GM23338 (cell line): Measurements from ENCODE around the gene LCNL1. TPM values are rescaled to one million over a fixed set of nuclear protein-coding genes. Genes with fewer than 3 reads are reported as not detected.

Experiments used
- ATAC-seq: fragments of 200-7000 bp; cut with Tn5 transposase; 3 replicates; pipeline ENCODE4 v1.9.1; 2020
- DNase-seq: peaks from one replicate; pipeline ENCODE4 v3.0.0-alpha.2; 2015; ENCODE audit warnings: low spot score
- H2AFZ ChIP-seq: fragments of 200-600 bp; sonication (generic); 2 replicates; pipeline ENCODE4 v1.8.0; 2016; ENCODE audit warnings: antibody characterized with exemption, mild to moderate bottlenecking, moderate library complexity
- H3F3A ChIP-seq: fragments of 200-600 bp; sonication (generic); replicated peaks from 2 replicates; pipeline ENCODE4 v1.8.0; 2017; ENCODE audit warnings: antibody characterized with exemption, mixed run types, low read depth
- H3K27ac ChIP-seq: fragments of 200-600 bp; sonication (generic); 2 replicates; pipeline ENCODE4 v1.6.1; 2016; ENCODE audit warnings: low read depth
- H3K27me3 ChIP-seq: fragments of 200-600 bp; sonication (generic); 2 replicates; pipeline ENCODE4 v1.8.0; 2016; ENCODE audit warnings: mild to moderate bottlenecking, mixed run types, moderate library complexity; ENCODE audit not compliant: insufficient read depth
- H3K36me3 ChIP-seq: fragments of 200-600 bp; sonication (generic); 2 replicates; pipeline ENCODE4 v1.8.0; 2016; ENCODE audit warnings: mild to moderate bottlenecking; ENCODE audit not compliant: insufficient read depth
- H3K4me1 ChIP-seq: fragments of 200-600 bp; sonication (generic); 2 replicates; pipeline ENCODE4 v1.8.0; 2016; ENCODE audit warnings: mild to moderate bottlenecking, moderate library complexity; ENCODE audit not compliant: insufficient read depth
- H3K4me2 ChIP-seq: fragments of 200-600 bp; sonication (generic); 2 replicates; pipeline ENCODE4 v1.7.1; 2017; ENCODE audit warnings: mixed run types
- H3K4me3 ChIP-seq: fragments of 200-600 bp; sonication (generic); 2 replicates; pipeline ENCODE4 v1.6.1; 2016; ENCODE audit warnings: mixed run types
- H3K79me2 ChIP-seq: fragments of 200-600 bp; sonication (generic); replicated peaks from 2 replicates; pipeline ENCODE4 v1.8.0; 2017; ENCODE audit warnings: mild to moderate bottlenecking; ENCODE audit not compliant: insufficient read depth
- H3K9me2 ChIP-seq: fragments of 200-600 bp; sonication (generic); 2 replicates; pipeline ENCODE4 v1.8.0; 2017; ENCODE audit not compliant: insufficient read depth
- H4K20me1 ChIP-seq: fragments of 200-600 bp; sonication (generic); replicated peaks from 2 replicates; pipeline ENCODE4 v1.8.0; 2017; ENCODE audit warnings: mild to moderate bottlenecking; ENCODE audit not compliant: insufficient read depth
- H3K27ac Mint-ChIP-seq: 2 replicates; pipeline ENCODE4 v1.8.0; 2020; ENCODE audit warnings: inconsistent platforms, mild to moderate bottlenecking, moderate library complexity, mixed read lengths
- H3K27me3 Mint-ChIP-seq: 3 replicates; pipeline ENCODE4 v1.8.0; 2022; ENCODE audit warnings: low read depth, mild to moderate bottlenecking, moderate library complexity, mixed read lengths, inconsistent platforms; ENCODE audit not compliant: insufficient read depth, poor library complexity
- H3K36me3 Mint-ChIP-seq: 3 replicates; pipeline ENCODE4 v1.8.0; 2021; ENCODE audit warnings: low read depth, mild to moderate bottlenecking, inconsistent platforms, moderate library complexity, mixed read lengths
- H3K4me1 Mint-ChIP-seq: 3 replicates; pipeline ENCODE4 v1.8.0; 2020; ENCODE audit warnings: mild to moderate bottlenecking, inconsistent platforms, mixed read lengths
- H3K4me3 Mint-ChIP-seq: 3 replicates; pipeline ENCODE4 v1.8.0; 2021; ENCODE audit warnings: moderate library complexity, mild to moderate bottlenecking, inconsistent platforms, mixed read lengths
- H3K9me3 Mint-ChIP-seq: 3 replicates; pipeline ENCODE4 v1.8.0; 2020; ENCODE audit warnings: moderate library complexity, mild to moderate bottlenecking, inconsistent platforms, mixed read lengths
- ETS1 ChIP-seq: IDR thresholded peaks from 2 replicates; pipeline ENCODE4 v1.6.1; 2016; ENCODE audit warnings: antibody characterized with exemption
- EZH2 ChIP-seq: fragments of 200-600 bp; sonication (generic); IDR thresholded peaks from one replicate; pipeline ENCODE4 v1.8.0; 2017; ENCODE audit warnings: antibody characterized with exemption, mild to moderate bottlenecking, low read depth; ENCODE audit not compliant: unreplicated experiment
- JUNB ChIP-seq: IDR thresholded peaks from one replicate; pipeline ENCODE4 v1.6.1; 2016; ENCODE audit warnings: antibody characterized with exemption; ENCODE audit not compliant: unreplicated experiment
- NANOG ChIP-seq: IDR thresholded peaks from 2 replicates; pipeline ENCODE4 v1.6.1; 2016; ENCODE audit warnings: antibody characterized with exemption, borderline replicate concordance
- ZNF114 ChIP-seq: fragments of 250-450 bp; sonication (Bioruptor Pico); IDR thresholded peaks from 2 replicates; pipeline ENCODE4 v1.5.0; 2020; ENCODE audit warnings: mild to moderate bottlenecking, moderate library complexity
- ZNF331 ChIP-seq: fragments of 250-450 bp; sonication (Bioruptor Pico); IDR thresholded peaks from 2 replicates; pipeline ENCODE4 v1.5.0; 2020; ENCODE audit warnings: low read depth, mild to moderate bottlenecking, moderate library complexity
- polyA plus RNA-seq: library from polyadenylated mRNA; unstranded; fragments of >200 nt; fragmentation: Nextera tagmentation; extraction: Ambion mirVana; gene quantifications from 2 replicates; pipeline ENCODE4 v1.2.1, GENCODE V29; 2016
- total RNA-seq: library from RNA; depleted of rRNA; stranded (reverse); fragments of >200 nt; shearing (Covaris generic); gene quantifications from 2 replicates; pipeline ENCODE4 v1.2.3, GENCODE V29; 2014
- TF ChIP-seq, protein P1 (sequence below): IDR thresholded peaks from one replicate; pipeline ENCODE4 v1.6.1; 2018; ENCODE audit warnings: antibody characterized with exemption; ENCODE audit not compliant: unreplicated experiment
- TF ChIP-seq, protein P2 (sequence below), 2 experiments: fragments of 200-600 bp in 1 of 2; sonication (generic) in 1 of 2; conservative IDR thresholded peaks; 2 replicates each; pipeline versions ENCODE4 v1.5.1 to v1.6.1; 2016 to 2017; ENCODE audit warnings: antibody characterized with exemption in 2 of 2, low read depth in 2 of 2, mild to moderate bottlenecking in 2 of 2, moderate library complexity in 1 of 2
- TF ChIP-seq, protein P3 (sequence below): fragments of 250-450 bp; sonication (Bioruptor Pico); IDR thresholded peaks from 2 replicates; pipeline ENCODE4 v1.5.0; 2020; ENCODE audit warnings: mild to moderate bottlenecking, moderate library complexity

Gene LCNL1
- total and polyA plus RNA-seq, 2 experiments from 2014 or later: 0.11 TPM; not detected in 1

GRCh38 chr9:136957901-136958300, 24.9 kb upstream of the LCNL1 start (continued):
- TF ChIP-seq, protein P1, sequence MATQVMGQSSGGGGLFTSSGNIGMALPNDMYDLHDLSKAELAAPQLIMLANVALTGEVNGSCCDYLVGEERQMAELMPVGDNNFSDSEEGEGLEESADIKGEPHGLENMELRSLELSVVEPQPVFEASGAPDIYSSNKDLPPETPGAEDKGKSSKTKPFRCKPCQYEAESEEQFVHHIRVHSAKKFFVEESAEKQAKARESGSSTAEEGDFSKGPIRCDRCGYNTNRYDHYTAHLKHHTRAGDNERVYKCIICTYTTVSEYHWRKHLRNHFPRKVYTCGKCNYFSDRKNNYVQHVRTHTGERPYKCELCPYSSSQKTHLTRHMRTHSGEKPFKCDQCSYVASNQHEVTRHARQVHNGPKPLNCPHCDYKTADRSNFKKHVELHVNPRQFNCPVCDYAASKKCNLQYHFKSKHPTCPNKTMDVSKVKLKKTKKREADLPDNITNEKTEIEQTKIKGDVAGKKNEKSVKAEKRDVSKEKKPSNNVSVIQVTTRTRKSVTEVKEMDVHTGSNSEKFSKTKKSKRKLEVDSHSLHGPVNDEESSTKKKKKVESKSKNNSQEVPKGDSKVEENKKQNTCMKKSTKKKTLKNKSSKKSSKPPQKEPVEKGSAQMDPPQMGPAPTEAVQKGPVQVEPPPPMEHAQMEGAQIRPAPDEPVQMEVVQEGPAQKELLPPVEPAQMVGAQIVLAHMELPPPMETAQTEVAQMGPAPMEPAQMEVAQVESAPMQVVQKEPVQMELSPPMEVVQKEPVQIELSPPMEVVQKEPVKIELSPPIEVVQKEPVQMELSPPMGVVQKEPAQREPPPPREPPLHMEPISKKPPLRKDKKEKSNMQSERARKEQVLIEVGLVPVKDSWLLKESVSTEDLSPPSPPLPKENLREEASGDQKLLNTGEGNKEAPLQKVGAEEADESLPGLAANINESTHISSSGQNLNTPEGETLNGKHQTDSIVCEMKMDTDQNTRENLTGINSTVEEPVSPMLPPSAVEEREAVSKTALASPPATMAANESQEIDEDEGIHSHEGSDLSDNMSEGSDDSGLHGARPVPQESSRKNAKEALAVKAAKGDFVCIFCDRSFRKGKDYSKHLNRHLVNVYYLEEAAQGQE: no peak
- TF ChIP-seq EZH2 (no peak), JUNB (no peak)
- TF ChIP-seq, protein P2, sequence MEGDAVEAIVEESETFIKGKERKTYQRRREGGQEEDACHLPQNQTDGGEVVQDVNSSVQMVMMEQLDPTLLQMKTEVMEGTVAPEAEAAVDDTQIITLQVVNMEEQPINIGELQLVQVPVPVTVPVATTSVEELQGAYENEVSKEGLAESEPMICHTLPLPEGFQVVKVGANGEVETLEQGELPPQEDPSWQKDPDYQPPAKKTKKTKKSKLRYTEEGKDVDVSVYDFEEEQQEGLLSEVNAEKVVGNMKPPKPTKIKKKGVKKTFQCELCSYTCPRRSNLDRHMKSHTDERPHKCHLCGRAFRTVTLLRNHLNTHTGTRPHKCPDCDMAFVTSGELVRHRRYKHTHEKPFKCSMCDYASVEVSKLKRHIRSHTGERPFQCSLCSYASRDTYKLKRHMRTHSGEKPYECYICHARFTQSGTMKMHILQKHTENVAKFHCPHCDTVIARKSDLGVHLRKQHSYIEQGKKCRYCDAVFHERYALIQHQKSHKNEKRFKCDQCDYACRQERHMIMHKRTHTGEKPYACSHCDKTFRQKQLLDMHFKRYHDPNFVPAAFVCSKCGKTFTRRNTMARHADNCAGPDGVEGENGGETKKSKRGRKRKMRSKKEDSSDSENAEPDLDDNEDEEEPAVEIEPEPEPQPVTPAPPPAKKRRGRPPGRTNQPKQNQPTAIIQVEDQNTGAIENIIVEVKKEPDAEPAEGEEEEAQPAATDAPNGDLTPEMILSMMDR (conservative IDR thresholded peaks at IDR 0.05; ENCODE audit: low read depth in 2 of 2): no peak

DNA sequence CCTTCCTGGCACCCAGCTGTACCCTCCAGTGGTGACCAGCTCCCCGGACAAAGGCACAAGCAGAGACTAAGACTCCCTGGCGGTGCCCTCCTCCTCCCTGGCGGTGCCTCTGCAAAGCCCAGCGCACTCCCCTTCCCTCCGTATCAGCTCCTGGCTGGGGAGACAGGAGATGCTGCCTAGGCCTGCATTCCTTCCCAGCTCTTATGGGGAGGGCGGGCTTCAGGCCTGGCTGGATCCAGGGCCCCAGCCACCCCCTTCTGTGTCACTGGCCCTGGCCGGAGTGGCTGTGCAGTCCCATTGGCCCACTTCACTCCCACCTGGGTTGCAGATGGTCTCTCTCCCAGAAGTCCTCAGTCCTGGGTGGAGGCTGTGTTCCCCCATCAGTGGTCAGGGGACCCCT, 24.3 kb upstream of the LCNL1 start:
- H3K36me3 ChIP-seq: no peaks in the 10 kb centered on the region
- no peaks in the 10 kb centered on the region for H4K20me1 ChIP-seq
- H3K27me3 ChIP-seq: no peaks in the 10 kb centered on the region
- no peak overlapping the region for H2AFZ ChIP-seq
- Mint-ChIP-seq H3K4me3 (no peak overlapping the region), H3K4me1 (no peaks in the 10 kb centered on the region; the same call in 2 of the 3 replicates), H3K27me3 (peaks cover 6% of the 10 kb centered on the region), H3K9me3 (peaks cover 4% of the 10 kb centered on the region; the same call in 2 of the 3 replicates), H3K36me3 (no peaks in the 10 kb centered on the region; the same call in 2 of the 3 replicates), H3K27ac (no peak overlapping the region)
- no peaks in the 10 kb centered on the region for H3F3A ChIP-seq
- H3K27ac ChIP-seq: no peak overlapping the region
- H3K4me1 ChIP-seq: no peaks in the 10 kb centered on the region
- ATAC-seq (no peak), DNase-seq (no peak)
- no peak overlapping the region for H3K4me3 ChIP-seq
- no peaks in the 10 kb centered on the region for H3K79me2 ChIP-seq
- H3K4me2 ChIP-seq: no peak overlapping the region
- H3K9me2 ChIP-seq: 0 out of 2 replicates have a peak, but pooled peaks cover 6% of the 10 kb centered on the region
- TF ChIP-seq ETS1 (no peak), ZNF114 (CRISPR knock-in tag) (no peak), JUNB (no peak), ZNF331 (CRISPR knock-in tag) (no peak), NANOG (no peak), EZH2 (no peak)
- TF ChIP-seq, protein P3, sequence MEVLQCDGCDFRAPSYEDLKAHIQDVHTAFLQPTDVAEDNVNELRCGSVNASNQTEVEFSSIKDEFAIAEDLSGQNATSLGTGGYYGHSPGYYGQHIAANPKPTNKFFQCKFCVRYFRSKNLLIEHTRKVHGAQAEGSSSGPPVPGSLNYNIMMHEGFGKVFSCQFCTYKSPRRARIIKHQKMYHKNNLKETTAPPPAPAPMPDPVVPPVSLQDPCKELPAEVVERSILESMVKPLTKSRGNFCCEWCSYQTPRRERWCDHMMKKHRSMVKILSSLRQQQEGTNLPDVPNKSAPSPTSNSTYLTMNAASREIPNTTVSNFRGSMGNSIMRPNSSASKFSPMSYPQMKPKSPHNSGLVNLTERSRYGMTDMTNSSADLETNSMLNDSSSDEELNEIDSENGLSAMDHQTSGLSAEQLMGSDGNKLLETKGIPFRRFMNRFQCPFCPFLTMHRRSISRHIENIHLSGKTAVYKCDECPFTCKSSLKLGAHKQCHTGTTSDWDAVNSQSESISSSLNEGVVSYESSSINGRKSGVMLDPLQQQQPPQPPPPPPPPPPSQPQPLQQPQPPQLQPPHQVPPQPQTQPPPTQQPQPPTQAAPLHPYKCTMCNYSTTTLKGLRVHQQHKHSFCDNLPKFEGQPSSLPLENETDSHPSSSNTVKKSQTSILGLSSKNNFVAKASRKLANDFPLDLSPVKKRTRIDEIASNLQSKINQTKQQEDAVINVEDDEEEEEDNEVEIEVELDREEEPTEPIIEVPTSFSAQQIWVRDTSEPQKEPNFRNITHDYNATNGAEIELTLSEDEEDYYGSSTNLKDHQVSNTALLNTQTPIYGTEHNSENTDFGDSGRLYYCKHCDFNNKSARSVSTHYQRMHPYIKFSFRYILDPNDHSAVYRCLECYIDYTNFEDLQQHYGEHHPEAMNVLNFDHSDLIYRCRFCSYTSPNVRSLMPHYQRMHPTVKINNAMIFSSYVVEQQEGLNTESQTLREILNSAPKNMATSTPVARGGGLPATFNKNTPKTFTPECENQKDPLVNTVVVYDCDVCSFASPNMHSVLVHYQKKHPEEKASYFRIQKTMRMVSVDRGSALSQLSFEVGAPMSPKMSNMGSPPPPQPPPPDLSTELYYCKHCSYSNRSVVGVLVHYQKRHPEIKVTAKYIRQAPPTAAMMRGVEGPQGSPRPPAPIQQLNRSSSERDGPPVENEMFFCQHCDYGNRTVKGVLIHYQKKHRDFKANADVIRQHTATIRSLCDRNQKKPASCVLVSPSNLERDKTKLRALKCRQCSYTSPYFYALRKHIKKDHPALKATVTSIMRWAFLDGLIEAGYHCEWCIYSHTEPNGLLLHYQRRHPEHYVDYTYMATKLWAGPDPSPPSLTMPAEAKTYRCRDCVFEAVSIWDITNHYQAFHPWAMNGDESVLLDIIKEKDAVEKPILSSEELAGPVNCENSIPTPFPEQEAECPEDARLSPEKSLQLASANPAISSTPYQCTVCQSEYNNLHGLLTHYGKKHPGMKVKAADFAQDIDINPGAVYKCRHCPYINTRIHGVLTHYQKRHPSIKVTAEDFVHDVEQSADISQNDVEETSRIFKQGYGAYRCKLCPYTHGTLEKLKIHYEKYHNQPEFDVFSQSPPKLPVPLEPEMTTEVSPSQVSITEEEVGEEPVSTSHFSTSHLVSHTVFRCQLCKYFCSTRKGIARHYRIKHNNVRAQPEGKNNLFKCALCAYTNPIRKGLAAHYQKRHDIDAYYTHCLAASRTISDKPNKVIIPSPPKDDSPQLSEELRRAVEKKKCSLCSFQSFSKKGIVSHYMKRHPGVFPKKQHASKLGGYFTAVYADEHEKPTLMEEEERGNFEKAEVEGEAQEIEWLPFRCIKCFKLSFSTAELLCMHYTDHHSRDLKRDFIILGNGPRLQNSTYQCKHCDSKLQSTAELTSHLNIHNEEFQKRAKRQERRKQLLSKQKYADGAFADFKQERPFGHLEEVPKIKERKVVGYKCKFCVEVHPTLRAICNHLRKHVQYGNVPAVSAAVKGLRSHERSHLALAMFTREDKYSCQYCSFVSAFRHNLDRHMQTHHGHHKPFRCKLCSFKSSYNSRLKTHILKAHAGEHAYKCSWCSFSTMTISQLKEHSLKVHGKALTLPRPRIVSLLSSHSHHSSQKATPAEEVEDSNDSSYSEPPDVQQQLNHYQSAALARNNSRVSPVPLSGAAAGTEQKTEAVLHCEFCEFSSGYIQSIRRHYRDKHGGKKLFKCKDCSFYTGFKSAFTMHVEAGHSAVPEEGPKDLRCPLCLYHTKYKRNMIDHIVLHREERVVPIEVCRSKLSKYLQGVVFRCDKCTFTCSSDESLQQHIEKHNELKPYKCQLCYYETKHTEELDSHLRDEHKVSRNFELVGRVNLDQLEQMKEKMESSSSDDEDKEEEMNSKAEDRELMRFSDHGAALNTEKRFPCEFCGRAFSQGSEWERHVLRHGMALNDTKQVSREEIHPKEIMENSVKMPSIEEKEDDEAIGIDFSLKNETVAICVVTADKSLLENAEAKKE (CRISPR knock-in tag): no peak
- TF ChIP-seq, protein P2 (conservative IDR thresholded peaks at IDR 0.05; ENCODE audit: low read depth in 2 of 2): no peak
